Measurements from ENCODE around the gene PLXNA1.

DNA sequence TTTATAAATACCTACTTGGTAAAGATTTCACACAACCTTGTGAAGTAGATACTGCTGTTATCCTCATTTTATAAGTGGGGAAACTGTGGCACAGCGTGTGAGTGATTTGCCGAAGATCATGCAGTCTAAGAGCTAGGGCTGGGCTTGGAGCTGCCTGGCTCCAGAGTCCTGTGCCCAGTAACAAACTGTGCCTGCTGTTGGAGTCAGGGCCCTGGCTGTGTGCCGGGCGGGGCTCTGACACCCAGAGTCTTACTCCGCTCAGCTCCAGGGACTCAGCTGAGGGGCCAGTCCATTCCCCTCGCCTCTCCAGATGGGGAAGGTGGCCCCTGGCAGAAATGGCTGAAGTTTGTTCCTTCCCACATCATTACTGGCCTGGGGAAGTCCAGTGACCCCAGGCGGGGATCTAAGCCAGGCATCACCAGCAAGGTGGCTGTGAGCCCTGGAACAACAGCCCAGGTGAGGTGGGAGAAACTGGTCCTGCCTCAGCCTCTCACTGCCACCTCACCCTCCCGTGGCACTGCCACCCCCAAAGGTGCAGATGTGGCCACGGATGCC lies 17.3 kb upstream of the PLXNA1 start:
- TF ChIP-seq PPARA (CRISPR knock-in tag; IDR thresholded peaks at IDR 0.05; ENCODE audit: borderline replicate concordance): no peak
- TF ChIP-seq SNAI2 (CRISPR knock-in tag; IDR thresholded peaks at IDR 0.05): no peak
- TF ChIP-seq CSDC2 (CRISPR knock-in tag; IDR thresholded peaks at IDR 0.05): no peak
- TF ChIP-seq RARB (CRISPR knock-in tag; IDR thresholded peaks at IDR 0.05): no peak
- no peak for TF ChIP-seq ZFP30 (CRISPR knock-in tag; IDR thresholded peaks at IDR 0.05)
- TF ChIP-seq ZNF565 (CRISPR knock-in tag; conservative IDR thresholded peaks at IDR 0.05; ENCODE audit: low read depth): no peak
- no peak for TF ChIP-seq GLIS3 (CRISPR knock-in tag; IDR thresholded peaks at IDR 0.05)
- TF ChIP-seq ESRRG (CRISPR knock-in tag; IDR thresholded peaks at IDR 0.05): no peak
- no peak for TF ChIP-seq ZNF8 (CRISPR knock-in tag; IDR thresholded peaks at IDR 0.05)
- TF ChIP-seq TCF4 (CRISPR knock-in tag; IDR thresholded peaks at IDR 0.05; ENCODE audit: borderline replicate concordance): no peak
